ENCODE results near the gene LAMA1.

The LAMA1 gene

DNA sequence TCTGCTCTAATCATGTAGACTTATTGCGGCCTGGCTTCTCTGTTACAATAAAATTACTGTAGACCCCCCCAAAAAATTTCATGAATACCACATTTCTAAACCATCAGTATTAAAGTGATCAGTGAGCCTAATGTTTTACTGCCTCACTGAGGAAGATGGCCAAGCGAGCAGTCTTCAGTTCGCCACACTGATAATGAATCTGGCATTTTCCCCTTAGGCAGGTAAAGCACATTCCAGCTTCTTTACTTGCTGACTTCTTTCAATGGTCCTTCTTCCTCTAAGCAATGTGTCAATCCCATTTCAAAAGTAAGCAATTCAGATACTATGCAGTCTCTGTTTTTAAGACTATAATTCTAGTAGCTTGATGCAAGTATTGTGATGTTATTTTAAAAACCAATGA lies 137.6 kb downstream of the LAMA1 start:
- DNase-seq = no peak

DNA sequence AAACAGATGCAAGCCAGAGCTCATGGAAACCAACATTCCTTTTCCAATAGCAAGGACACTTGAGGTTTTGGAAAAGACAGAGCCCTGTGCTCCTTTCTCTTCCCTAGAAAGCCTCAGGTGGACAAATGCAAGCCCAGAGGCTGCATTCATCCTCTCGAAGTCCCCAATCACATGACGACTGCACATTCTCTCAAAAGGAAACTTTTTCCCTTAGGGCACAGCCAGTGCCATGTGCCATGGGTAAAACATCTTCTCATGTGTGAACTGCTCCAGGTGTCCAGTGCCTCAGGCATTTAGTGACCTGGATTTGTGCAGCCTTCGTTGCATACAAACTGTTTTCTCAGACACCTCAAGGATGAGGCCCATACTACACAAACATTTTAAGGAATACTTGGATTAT lies 140.7 kb downstream of the LAMA1 start:
- no peak for DNase-seq

DNA sequence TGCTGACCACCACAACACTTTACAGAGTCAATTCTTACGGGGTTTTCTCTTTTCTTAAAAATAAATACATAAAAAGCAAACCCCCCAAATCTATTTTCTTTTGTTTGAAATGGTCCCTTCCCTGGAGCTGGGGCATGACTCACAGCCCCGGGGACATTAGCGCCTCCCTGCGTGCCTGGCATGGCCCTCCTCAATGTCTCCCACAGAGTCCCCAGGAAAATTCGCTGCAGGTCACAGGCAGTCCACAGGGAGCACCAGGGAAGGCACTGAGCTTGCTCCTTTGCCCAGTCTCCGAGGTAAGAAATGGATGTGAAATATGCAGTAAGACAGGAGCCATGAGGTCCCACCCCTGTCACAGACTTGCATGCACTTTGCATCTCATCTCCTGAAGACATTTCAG lies 142.5 kb downstream of the LAMA1 start:
- DNase-seq = no peak

DNA sequence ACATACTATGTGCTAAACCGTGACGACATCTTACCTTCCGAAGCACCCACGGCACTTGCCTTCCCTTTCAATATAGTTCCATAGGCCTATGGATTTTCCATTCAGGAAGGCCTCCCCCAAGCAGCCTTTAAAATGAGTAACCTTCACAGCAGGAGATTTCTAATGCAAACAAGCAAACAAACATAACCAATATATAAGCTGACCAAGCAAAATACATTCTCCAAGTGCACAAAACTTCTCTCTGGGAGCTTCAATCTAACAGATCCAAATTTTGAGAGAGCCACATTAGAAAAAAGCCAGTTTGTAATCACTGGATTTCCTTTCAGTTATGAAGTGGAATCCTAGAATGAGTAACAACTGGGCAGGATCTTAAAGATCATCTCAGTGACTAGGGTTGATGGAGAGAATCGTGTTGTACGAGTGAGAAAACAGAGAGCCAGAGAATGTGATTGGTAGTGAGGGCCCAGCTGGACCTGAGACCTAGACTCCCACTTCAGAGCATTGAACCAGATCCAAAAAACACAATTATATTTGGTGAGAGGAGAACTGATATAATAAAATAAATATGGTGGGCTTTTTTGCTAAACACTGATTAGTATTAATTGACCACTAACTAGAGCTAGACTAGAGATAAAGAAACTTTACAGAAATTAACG lies 145.6 kb downstream of the LAMA1 start:
- DNase-seq = no peak

DNA sequence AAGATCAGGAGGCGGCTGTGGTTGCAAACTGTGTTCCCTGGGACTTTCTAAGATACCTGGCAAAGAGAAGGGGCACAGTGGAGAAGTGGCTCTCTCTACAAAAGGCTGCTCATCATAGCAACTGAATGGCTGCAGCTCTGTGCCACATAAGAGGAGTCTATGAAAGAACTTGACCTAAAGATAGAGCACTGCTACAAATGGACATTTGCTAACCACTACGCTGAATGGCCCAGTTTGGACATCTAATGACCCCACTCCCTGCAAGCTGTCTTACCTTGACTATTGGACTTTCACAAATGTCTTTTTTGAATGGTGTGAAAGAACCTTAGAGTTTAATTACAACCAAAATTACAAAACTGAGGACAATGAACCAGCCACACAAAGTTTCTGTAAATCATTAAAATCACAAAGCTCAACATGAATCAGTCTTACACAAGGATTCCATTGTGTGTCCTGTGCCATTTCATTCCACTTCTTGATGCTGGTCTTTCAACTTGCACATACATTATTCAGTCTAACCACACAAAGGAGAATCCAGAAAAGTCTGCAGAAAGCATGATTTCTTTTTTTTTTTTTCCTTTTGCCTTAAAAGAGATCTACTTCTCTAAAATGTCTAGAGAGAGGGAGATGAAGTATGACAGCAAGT lies 154.0 kb downstream of the LAMA1 start:
- DNase-seq = no peak

DNA sequence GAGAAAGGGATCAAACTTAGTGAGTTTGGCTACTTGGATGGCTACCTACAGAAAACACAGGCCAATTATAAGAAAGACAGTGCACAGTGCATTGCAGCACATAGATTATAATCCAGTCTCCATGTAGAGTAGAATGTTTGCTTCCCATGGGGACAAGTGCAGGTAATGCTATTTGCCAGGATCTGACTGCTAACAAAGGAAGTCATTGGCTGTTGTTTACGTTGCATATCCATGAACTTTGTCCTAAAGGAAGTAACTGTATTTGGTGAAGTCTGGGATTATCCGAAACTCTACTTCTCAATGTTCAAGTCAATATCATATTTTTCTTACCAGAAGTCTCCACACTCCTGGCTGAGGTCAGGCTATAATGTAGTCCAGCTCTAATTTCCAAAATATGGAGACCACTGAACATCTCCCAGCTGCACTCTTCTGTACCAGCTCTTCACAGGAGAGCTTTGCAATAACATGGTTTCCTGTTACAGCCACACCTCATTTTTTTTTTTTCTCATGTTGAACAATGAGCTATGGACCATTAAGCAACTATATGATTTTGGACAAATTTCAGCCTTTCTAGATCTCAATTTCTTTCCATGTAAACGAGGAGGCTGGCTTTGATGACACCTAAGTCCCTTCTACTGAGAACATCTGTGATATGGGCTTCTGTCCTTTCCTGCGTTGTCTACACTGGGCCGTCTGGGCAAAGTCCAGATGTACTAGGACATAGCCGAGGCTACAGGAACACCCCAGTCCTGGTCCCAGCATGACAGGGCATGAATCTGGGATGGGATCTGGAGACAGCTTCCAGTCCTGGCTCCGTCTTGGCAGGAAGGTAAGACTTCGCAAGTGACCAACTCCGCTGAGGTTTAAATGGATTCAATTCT lies 154.8 kb downstream of the LAMA1 start:
- no peak for DNase-seq

DNA sequence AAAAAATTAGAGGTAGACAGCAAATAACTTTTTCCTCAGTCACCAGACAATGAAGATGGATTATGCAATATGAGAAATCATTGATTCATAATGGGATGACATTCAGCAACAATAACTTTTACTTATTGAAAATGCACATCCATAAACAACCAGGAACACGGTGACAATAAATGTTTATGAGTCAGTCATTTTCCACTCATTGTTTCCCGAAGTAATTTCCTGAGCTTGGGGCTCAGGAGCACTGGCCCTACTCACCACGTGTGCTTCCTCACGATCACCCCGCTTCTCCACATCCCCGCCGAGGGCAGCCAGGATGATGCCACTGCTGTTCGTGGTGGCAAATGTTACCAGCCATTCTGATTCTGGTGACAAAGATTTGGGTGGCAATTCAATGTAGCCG lies 156.3 kb downstream of the LAMA1 start:
- no peak for DNase-seq

DNA sequence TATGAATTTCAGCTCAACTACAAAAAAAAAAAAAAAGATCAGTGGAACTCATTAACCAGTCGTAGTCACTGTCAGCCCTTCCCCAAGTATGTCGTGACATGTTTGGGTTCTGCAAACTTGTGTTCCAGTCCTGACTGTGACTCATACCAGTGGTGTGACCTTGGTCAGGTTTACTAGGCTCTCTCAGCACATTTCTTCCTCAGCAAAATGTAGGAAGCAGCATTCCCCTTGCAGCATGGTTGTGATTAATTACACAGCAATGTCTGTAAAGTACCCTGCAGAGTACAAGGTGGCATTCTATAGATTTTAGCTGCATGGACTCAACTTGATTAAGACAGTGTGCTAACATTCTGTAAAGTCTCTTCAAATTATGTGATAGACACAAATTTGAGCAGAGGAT lies 156.9 kb downstream of the LAMA1 start:
- DNase-seq = peak; percentile 70

DNA sequence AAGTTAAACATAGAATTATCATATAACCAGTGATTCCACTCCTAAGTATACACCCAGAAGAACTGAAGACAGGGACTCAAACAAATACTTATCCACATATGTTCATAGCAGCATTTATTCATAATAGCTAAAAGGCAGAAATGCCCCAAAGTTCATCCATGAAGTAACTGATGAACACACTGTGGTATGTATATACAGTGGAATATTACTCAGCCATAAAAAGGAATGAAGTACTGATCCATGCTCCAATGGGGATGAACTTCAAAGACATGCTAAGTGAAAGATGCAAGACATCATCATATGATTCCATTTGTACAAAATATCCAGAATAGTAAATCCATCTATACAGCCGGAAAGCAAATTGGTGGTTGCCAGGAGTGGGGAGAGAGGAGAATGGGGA lies 157.5 kb downstream of the LAMA1 start:
- no peak for DNase-seq

DNA sequence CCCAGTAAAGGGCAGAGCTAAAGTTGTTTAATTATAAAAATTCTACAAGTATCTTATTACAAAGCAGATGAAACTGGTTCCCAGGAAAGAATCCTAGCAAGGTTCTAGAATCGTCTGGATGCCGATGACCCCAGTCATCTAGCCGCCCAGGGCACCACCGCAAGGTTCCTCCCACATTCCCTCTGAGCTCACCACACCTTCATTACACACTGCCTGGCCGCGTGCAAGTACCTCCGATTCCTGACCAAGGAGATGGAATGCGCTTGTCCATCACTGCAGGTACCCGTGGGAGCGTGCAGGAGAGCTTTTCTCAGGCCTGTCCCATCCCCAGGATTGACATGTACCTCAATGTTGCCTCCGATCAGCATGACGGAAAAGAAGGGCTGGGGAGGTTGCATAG lies 158.5 kb downstream of the LAMA1 start:
- DNase-seq = no peak

DNA sequence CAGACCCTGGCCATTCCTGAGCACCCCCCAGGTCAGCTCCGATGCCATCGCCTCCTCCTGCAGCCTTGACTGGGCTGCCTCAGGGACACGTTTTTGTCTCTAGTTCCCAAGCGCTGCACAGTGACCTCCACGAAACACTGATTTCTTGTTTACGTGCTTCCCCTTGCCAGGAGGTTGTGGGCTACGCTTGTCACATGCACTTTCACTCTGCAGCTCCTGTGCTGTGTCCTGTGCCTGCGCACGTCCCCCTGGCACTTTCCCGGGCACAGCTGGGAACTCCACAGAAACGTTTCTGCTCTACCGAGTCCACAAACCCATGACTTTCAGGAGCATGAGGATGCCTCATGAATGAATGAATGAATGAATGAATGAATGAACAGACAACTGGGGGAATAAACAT lies 160.6 kb downstream of the LAMA1 start:
- no peak for DNase-seq

DNA sequence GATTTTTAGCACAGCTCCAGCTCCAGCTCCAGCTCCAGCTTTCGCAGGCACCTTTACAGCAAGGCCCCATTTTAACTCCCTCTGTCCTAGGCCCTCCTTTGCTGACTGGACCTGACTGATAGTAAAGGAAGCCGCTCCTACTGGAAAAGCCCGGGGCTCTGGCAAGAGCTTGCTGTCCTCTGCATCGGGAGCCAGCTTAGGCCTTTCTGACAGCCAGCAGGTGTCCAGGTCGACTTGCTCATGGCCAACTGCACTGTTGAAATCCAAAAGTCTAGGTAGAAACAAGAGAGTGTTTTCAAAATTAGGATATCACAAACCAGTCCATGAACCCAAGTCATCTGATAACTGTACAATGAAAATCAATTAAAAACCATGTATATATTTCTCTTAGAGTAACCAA lies 161.1 kb downstream of the LAMA1 start:
- no peak for DNase-seq

DNA sequence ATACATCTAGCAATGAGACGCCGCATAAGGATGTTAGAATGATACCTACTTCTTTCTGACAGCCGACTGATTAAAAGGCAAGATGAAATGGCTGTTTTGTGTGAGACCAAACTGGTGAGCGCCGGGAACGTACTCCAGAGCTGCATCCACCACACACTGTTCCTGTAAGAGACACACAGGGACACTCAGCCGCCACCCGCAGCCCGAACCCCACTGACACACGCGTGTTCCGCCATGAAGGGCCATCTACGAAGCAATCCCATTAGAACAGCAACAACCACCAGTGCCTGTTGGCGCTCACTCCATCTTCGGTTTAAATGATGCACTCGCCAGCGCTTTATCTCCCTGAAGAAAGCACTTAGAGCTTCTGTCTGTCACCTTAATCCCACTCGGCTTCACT lies 162.3 kb downstream of the LAMA1 start:
- DNase-seq = no peak

DNA sequence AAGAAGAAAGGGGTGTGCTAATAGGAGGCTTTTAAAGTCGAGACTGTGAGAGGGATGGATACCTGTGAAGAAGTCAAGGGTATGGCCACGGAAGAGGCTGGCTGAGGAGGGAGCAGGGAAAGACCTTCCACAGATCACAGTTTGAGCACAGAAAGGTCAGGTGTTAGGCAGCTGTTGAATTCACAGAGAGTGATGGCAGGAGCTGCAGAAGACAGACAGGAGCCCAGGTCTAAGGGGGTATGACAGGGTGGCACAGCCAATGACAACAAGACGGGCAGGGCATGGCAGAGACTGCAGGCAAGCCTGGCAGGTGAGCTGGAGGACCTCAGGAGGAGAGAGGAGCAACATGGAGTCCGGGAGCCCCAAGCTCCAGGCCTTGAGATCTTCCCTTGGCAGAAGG lies 163.1 kb downstream of the LAMA1 start:
- no peak for DNase-seq

DNA sequence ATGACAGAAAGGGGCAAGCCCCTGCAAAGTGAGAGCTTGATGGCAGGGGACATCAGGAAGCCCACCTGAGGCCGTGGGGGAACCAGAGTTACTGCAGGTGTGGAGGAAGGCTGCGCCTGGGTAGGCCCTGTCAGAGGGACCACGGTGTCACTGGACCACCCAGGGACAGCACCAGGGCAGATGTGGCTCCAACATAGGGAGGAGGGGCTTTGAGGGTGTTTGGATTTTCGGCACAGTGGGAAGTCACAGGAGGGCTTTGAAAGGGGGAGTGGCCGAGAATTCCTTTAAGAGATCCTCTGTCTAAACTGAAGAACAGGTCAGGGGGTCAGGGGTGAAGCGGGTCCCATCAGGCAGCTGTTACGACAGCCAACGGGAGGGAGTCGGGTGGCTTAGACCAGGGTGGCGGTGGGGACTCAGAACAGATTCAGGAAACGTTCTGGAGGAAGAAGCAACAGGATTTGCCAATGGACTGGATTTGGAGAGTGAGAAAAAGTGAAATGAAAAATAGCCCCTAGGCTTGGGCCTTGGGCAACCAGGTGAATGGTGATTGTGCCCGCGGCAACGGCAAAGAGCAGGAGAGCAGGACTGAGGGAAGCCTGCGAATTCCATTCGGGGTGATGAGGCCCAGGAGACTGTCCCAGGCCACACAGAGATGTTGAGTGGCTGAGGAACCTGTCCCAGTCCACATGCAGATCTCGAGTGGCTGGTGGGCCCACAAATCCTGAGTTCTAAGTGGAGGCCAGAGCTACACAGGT lies 166.1 kb downstream of the LAMA1 start:
- DNase-seq = no peak

DNA sequence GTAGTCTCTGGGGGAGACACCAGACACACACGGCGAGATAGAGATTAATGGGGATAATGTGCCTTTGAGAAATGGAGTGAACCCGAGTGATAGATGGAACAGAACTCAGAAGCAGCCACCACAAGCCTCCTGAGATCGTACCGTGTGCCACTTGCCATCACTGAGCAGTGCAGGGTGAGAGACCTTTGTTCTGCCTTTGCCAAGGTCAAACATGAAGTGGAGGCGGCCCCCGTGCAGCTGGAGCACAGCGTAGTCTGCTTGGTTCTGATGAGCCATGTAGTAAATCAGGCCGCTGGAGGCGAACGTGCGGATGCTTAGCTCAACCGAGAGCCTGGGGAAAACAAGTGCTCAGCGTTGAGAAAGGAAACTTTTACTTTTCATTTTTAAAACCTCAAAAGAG lies 167.0 kb downstream of the LAMA1 start:
- DNase-seq = no peak

DNA sequence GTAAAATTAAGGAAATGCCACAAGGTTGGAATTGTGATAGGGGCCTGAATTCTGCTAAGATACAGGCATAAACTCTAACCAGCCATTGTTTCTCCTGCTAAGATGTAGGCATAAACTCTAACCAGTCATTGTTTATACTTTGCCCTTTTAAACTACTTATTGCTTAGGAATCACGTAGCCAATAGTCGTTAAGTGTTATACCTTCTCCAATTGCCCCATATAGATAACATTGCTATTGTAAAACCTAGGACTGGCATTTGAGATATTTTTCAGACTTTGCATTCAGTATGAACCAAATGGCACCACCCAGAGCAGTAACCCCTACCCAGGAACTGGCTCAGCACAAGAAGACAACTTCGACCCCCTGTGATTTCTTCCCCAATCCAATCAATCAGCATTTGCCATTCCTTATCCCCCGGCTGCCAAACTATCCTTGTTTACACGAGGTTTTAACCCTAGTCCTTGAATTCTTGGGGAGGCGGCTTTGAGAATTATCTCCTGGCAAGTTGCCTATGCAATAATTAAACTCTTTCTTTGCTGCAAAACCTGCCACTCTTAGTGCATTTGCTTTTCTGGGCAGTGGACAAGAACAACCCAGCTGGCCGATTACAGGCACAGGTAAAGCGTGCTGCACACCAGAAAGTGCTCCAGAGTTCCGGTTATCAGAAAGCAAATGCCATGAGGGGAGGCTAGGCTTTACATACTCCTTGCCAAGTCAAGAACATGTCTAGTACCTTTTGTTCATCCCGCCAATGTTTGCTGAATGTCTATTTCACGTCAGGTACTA lies 167.6 kb downstream of the LAMA1 start:
- DNase-seq = no peak

DNA sequence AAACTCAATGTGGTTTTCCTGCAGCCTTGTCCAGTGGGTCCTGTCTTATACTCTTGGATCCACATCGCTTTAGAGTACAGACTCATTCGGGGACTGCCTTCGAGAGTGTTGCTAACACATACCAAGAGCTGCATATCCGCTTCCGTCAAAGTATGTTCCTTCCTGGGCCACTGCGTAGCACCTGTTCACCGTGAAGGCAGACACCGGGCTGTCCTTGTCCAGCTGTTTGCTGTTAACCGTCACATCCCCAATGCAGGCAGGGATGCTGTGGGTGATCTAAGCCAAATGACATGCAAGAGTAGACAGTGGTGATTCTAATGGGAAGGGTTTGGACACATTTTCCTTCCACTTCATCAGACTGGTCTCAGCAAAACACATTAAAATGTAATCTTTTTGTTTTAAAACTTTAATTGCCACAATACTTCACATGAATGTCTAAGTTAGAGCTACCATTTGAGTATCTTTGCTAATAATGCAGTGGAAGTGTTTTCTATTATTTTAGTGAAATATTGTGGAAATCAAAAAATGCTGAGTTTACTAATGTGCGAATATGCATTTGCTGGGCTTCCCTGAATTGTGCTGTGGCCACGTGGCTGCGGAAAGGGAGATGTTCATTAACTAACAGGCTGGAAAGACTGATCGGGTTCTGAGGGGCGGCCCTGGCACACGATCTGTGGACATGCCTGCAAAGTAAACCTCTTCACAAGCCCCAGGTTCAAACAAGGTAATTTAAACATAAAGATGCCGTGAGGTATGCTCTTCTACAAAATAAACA lies 169.1 kb downstream of the LAMA1 start:
- DNase-seq = no peak

DNA sequence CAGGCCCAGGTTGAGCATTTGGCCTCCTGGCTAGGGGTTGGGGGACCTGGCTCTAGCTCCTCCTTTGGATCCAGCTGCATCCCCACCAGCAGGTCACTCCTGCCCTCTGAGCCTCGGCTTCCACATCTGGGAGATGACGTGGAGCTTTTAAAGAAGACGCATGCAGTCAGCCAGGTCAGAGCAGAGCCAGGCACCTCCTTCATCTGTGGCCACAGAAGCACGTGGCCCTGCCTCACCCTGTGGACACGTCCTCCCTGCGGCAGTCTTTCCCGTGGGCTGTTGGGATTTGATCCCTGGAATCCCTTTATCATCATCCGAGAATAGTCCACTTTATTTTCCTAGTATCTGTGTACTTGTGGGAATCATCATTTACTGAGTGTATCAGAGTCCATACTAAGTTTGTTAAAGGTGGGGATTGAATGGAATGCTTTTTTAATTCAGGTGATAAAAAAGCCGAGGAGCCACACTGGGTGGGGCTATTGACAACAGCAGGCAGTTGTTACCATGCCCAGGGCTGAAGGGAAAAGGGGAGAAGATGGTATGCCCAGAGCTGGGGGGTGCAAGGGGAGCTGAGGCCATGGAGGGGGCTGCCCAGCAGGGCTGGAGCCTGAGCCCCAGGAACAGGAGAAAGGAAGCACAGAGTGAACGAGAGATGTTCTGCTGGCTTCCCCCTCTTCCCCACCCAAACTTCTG lies 170.1 kb downstream of the LAMA1 start:
- no peak for DNase-seq

DNA sequence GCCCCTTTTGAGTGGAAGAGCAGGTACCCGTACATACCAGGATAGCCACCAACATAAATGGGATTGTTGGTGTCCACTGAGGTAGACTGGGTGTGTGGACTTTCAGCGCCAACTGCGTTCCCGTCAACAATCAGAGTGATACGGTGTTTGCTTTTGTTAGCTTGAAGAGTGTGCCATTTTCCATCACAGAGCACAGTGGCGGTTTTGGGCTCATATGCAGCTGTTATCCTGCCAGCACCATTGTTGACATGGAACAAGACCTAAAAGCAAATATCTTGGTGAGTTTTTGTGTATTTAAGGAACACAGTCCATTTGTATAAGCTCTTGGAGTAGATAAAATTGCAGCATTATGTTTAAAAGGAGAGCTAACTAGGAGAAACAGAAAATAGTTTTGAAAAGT lies 174.5 kb downstream of the LAMA1 start:
- DNase-seq = no peak

DNA sequence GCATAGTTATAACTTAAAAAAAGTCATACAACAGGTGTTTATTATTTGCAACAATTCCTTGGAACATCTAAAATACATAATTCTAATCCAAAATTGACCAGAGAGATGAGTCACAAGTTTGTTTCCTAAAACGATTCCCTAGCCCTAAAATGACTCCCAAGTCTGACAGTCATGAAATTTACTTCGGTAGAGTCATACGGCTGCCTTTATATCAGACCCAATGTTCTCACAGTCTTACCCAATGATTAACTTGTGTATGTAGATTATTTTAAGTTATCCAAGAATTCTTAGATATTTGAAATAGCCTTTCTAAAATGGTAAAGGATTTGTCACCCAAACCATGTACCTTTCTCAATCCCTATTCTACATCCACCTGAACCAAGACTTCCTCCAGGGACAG lies 174.9 kb downstream of the LAMA1 start:
- no peak for DNase-seq

Data from fibroblast of skin of right quadriceps (primary cell).